HepG2 (cell line): ENCODE results near the gene GFOD1. TPM values are rescaled to one million over a fixed set of nuclear protein-coding genes. Genes with fewer than 3 reads are reported as not detected.

Source experiments
- ATAC-seq: fragments of 200-7000 bp; cut with Tn5 transposase; 3 replicates; pipeline ENCODE4 v1.9.1; 2020; ENCODE audit warnings: mild to moderate bottlenecking, moderate library complexity
- BruUV-seq: library from RNA; stranded (reverse); fragments of 400-500 nt; replicated peaks from 2 replicates; lab custom pipeline; 2021; lab: Mats Ljungman, UMichigan
- CTCF ChIA-PET: fragments of 300-600 bp; formaldehyde crosslinking; extraction: SDS; loops from one replicate; lab custom pipeline; 2021; ENCODE audit warnings: low total read pairs, inconsistent platforms, low intra/inter-chr PET ratio; lab: Yijun Ruan, JAX
- POLR2A ChIA-PET: fragments of 350-600 bp; sonication (Branson Sonifier 250); formaldehyde crosslinking; loops from one replicate; lab custom pipeline; 2020; ENCODE audit warnings: antibody characterized with exemption, inconsistent platforms; lab: Yijun Ruan, JAX
- DNase-seq: peaks from one replicate; pipeline ENCODE4 v3.0.0-alpha.2; 2015; ENCODE audit warnings: low spot score
- FAIRE-seq: peaks from 3 replicates; lab custom pipeline; 2011; peaks lifted over from hg19 to GRCh38; lab: Jason Lieb, UNC
- H2AFZ ChIP-seq: one replicate; pipeline ENCODE4 v1.6.1; 2011; ENCODE audit warnings: low read length, inconsistent platforms
- H3K27ac ChIP-seq: fragments of 300-600 bp; 3 replicates; pipeline ENCODE4 v1.8.0; 2011; ENCODE audit warnings: mixed run types, mild to moderate bottlenecking, mixed read lengths, low read length, inconsistent platforms; ENCODE audit not compliant: insufficient read depth; ENCODE audit errors: extremely low read length
- H3K27me3 ChIP-seq, 2 experiments: fragments of 200-600 bp in 1 of 2; 2 replicates in 1 of 2; 3 replicates in 1 of 2; pipeline versions ENCODE4 v1.6.0 to v1.8.0; 2011; ENCODE audit warnings: low read length in 2 of 2, mild to moderate bottlenecking in 2 of 2, moderate library complexity in 2 of 2, inconsistent platforms in 1 of 2; ENCODE audit not compliant: insufficient read depth in 2 of 2, control insufficient read depth in 1 of 2
- H3K36me3 ChIP-seq, 2 experiments: fragments of 200-600 bp in 1 of 2; replicated peaks in 1 of 2; 2 replicates in 1 of 2; 3 replicates in 1 of 2; pipeline versions ENCODE4 v1.5.1 to v1.8.0; 2011; ENCODE audit warnings: low read length in 2 of 2, inconsistent platforms in 1 of 2; ENCODE audit not compliant: insufficient read depth in 2 of 2, control insufficient read depth in 1 of 2
- H3K4me1 ChIP-seq: 2 replicates; pipeline ENCODE4 v1.5.1; 2012; ENCODE audit warnings: low read length, inconsistent platforms; ENCODE audit not compliant: insufficient read depth
- H3K4me2 ChIP-seq: 2 replicates; pipeline ENCODE4 v1.6.0; 2011; ENCODE audit warnings: low read depth, low read length, inconsistent platforms
- H3K4me3 ChIP-seq, 3 experiments: fragments of 200-600 bp in 1 of 3; sonication (generic), shearing (Covaris generic) in 1 of 3; replicated peaks in 1 of 3; 2 replicates each; pipeline ENCODE4 v1.5.1; 2011 to 2016; ENCODE audit warnings: low read length in 3 of 3, inconsistent platforms in 2 of 3, low read depth in 2 of 3, mild to moderate bottlenecking in 2 of 3, control low read depth in 1 of 3, mixed read lengths in 1 of 3; ENCODE audit not compliant: insufficient read depth in 1 of 3
- H3K79me2 ChIP-seq: one replicate; pipeline ENCODE4 v1.6.1; 2011; ENCODE audit warnings: low read length, inconsistent platforms; ENCODE audit not compliant: insufficient read depth
- H3K9ac ChIP-seq: 2 replicates; pipeline ENCODE4 v1.6.0; 2011; ENCODE audit warnings: mild to moderate bottlenecking, low read depth, low read length, inconsistent platforms; ENCODE audit not compliant: insufficient read depth
- H3K9me3 ChIP-seq: 2 replicates; pipeline ENCODE4 v1.5.1; 2012; ENCODE audit warnings: mild to moderate bottlenecking, low read length
- H4K20me1 ChIP-seq: 2 replicates; pipeline ENCODE4 v1.6.0; 2011; ENCODE audit warnings: inconsistent platforms, mild to moderate bottlenecking, low read length, moderate library complexity; ENCODE audit not compliant: insufficient read depth
- ARHGAP35 ChIP-seq: sonication (generic); formaldehyde crosslinking; IDR thresholded peaks from 2 replicates; pipeline ENCODE4 v1.9.0; 2022; ENCODE audit warnings: mild to moderate bottlenecking, inconsistent platforms, moderate library complexity, missing genetic modification reagents, borderline replicate concordance
- ARID4A ChIP-seq: sonication (generic); formaldehyde crosslinking; IDR thresholded peaks from 2 replicates; pipeline ENCODE4 v1.5.0; 2020; ENCODE audit warnings: mild to moderate bottlenecking, missing genetic modification reagents, borderline replicate concordance
- GATAD1 ChIP-seq: IDR thresholded peaks from 2 replicates; pipeline ENCODE4 v1.6.1; 2016; ENCODE audit warnings: missing genetic modification reagents, missing compliant biosample characterization
- HNRNPLL ChIP-seq: fragments of 200-400 bp; formaldehyde crosslinking; IDR thresholded peaks from 2 replicates; pipeline ENCODE4 v1.6.1; 2017; ENCODE audit warnings: mild to moderate bottlenecking, low read depth, low read length; ENCODE audit not compliant: poor library complexity, severe bottlenecking
- NCOR1 ChIP-seq: fragments of 200-600 bp; sonication (generic); IDR thresholded peaks from 2 replicates; pipeline ENCODE4 v1.7.0; 2017; ENCODE audit warnings: antibody characterized with exemption, low read length, borderline replicate concordance
- NR1H2 ChIP-seq: sonication (generic); formaldehyde crosslinking; IDR thresholded peaks from 2 replicates; pipeline ENCODE4 v1.8.1; 2022; ENCODE audit warnings: low read depth, missing genetic modification reagents, borderline replicate concordance
- POLR2AphosphoS5 ChIP-seq: IDR thresholded peaks from 2 replicates; pipeline ENCODE4 v1.6.1; 2012; ENCODE audit warnings: low read depth, low read length
- SP2 ChIP-seq: sonication (generic); formaldehyde crosslinking; IDR thresholded peaks from 2 replicates; pipeline ENCODE4 v1.5.1; 2020; ENCODE audit warnings: mild to moderate bottlenecking, missing genetic modification reagents
- TEAD2 ChIP-seq: sonication (generic); formaldehyde crosslinking; IDR thresholded peaks from 2 replicates; pipeline ENCODE4 v1.9.0; 2021; ENCODE audit warnings: missing genetic modification reagents
- ZNF20 ChIP-seq: sonication (generic); formaldehyde crosslinking; IDR thresholded peaks from 2 replicates; pipeline ENCODE4 v1.4.0; 2020; ENCODE audit warnings: mild to moderate bottlenecking, moderate library complexity, missing genetic modification reagents
- ZNF234 ChIP-seq: sonication (generic); formaldehyde crosslinking; conservative IDR thresholded peaks from 2 replicates; pipeline ENCODE4 v1.5.1; 2020; ENCODE audit warnings: mild to moderate bottlenecking, missing genetic modification reagents
- ZNF550 ChIP-seq: sonication (generic); formaldehyde crosslinking; IDR thresholded peaks from 2 replicates; pipeline ENCODE4 v1.4.0; 2020; ENCODE audit warnings: mild to moderate bottlenecking, missing genetic modification reagents, borderline replicate concordance
- ZNF749 ChIP-seq: sonication (generic); formaldehyde crosslinking; IDR thresholded peaks from 2 replicates; pipeline ENCODE4 v1.8.0; 2022; ENCODE audit warnings: mild to moderate bottlenecking, missing genetic modification reagents, moderate library complexity, borderline replicate concordance
- WGBS: methylation state at CpG from one replicate; pipeline ENCODE4 v1.1.6; 2017; ENCODE audit warnings: low lambda C conversion rate; 5-methylcytosine and 5-hydroxymethylcytosine counted together
- in situ Hi-C: cut with HindIII; loops from 2 replicates; pipeline ENCODE4 v1.10.0; 2017; ENCODE audit warnings: low pct_unique_long_range_greater_than_20kb; ENCODE audit not compliant: extremely low pct_ligation_motif_present
- intact Hi-C: fragments of 100-400 bp; cut with micrococcal nuclease; formaldehyde crosslinking; loops from one replicate; pipeline ENCODE4 v1.10.0; 2022; ENCODE audit not compliant: unreplicated experiment
- polyA plus RNA-seq, 8 experiments: library from polyadenylated mRNA; depleted of rRNA in 3 of 8; stranded (reverse) in 7 of 8; unstranded in 1 of 8; fragments of >200 nt; fragmentation: Illumina TruSeq in 4 of 8; extraction: Trizol in 4 of 8; gene quantifications; 2 replicates each; pipeline versions ENCODE4 v1.2.1 to v1.2.3, GENCODE V29; 2011 to 2016; ENCODE audit warnings: low read depth in 4 of 8, missing spikeins in 1 of 8, mixed read lengths in 1 of 8; ENCODE audit not compliant: insufficient read depth in 1 of 8
- total RNA-seq, 5 experiments: library from RNA; depleted of rRNA; stranded (reverse); fragments of >200 nt; fragmentation: Illumina TruSeq; extraction: Trizol; gene quantifications; 2 replicates each; pipeline ENCODE4 v1.2.3, GENCODE V29; 2016; ENCODE audit warnings: low read depth in 1 of 5
- TF ChIP-seq, protein P1 (sequence below): sonication (generic); formaldehyde crosslinking; IDR thresholded peaks from 2 replicates; pipeline ENCODE4 v1.5.0; 2020; ENCODE audit warnings: missing genetic modification reagents

The GFOD1 gene
- total and polyA plus RNA-seq, 2 of the 13 experiments (the other 11 are each of a cell fraction or from before 2014, with no cell fraction given) = 1.9 to 6.4 TPM

DNA sequence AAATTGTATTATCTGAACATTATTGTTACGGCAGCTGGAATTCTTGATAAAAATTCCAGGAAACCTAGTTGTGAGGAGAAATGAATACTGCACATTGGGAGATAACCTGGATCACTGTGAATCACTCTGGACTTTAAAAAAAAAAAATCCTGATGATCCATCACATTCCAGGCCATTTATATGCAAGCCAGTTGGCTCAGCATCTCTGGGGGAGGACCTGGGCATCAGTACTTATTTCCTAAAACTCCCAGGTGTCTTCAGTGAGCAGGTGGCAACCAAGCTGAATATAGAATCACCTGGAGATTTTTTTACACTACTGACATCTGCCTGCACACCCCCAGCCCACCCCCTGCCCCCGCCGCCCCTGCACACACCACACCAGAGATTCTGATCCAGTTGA, 47.9 kb upstream of the GFOD1 start:
- no peak for FAIRE-seq
- 72% methylated on average over 3 of the region's 3 CpGs for WGBS
- TF ChIP-seq HNRNPLL (no peak), TEAD2 (CRISPR knock-in tag) (no peak), ZNF550 (CRISPR knock-in tag) (no peak), POLR2AphosphoS5 (no peak), NCOR1 (no peak), ARID4A (no peak), ZNF20 (CRISPR knock-in tag) (no peak), ZNF749 (CRISPR knock-in tag) (no peak), ZNF234 (CRISPR knock-in tag) (no peak), GATAD1 (CRISPR knock-in tag) (no peak), ARHGAP35 (no peak), SP2 (no peak), NR1H2 (CRISPR knock-in tag) (no peak)
- TF ChIP-seq, protein P1, sequence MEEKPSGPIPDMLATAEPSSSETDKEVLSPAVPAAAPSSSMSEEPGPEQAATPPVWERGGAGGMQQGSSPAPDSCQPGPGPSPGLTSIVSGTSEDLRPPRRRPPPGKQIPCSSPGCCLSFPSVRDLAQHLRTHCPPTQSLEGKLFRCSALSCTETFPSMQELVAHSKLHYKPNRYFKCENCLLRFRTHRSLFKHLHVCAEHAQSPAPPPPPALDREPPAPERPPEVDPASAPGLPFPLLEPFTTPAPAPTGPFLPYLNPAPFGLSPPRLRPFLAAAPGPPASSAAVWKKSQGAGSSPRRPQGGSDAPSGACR (CRISPR knock-in tag) = no peak
- H3K27me3 ChIP-seq = peaks cover 2 to 20% of the 10 kb centered on the region in 2 experiments
- no peak overlapping the region for H3K27ac ChIP-seq
- no peaks in the 10 kb centered on the region for H3K4me1 ChIP-seq
- H3K79me2 ChIP-seq = no peaks in the 10 kb centered on the region
- no peak overlapping the region for H3K4me2 ChIP-seq
- in situ Hi-C loops (loop anchor here (5.0 to 25.0 kb wide), 3 partner anchors 198 to 623 kb away; no protein-coding TSS in a partner anchor), intact Hi-C loops (no loop called here)
- H3K4me3 ChIP-seq = no peak overlapping the region
- H3K36me3 ChIP-seq = no peaks in the 10 kb centered on the region
- BruUV-seq = no TSS peak
- no peak overlapping the region for H3K9ac ChIP-seq
- CTCF ChIA-PET = no interaction called here
- POLR2A ChIA-PET = no interaction called here
- no peaks in the 10 kb centered on the region for H3K9me3 ChIP-seq
- no peaks in the 10 kb centered on the region for H4K20me1 ChIP-seq
- H2AFZ ChIP-seq = no peak overlapping the region
- no peak for ATAC-seq
- DNase-seq = no peak
